ENCODE data around the gene KIAA1671. TPM values are rescaled to one million over a fixed set of nuclear protein-coding genes. Genes with fewer than 3 reads are reported as not detected.

KIAA1671 gene
- total RNA-seq, 2 experiments from 2014 or later = 5.1 to 5.5 TPM

- ATAC-seq (no peak), DNase-seq (no peak)
- Mint-ChIP-seq H3K4me1 (ENCODE audit: low read depth) (peaks cover 5% of the 10 kb centered on the region), H3K27ac (no peak overlapping the region), H3K36me3 (ENCODE audit: low read depth) (peaks cover under 1% of the 10 kb centered on the region), H3K9me3 (ENCODE audit: insufficient read depth) (no peaks in the 10 kb centered on the region), H3K4me3 (no peak overlapping the region), H3K27me3 (ENCODE audit: low read depth) (no peaks in the 10 kb centered on the region)
- CTCF ChIA-PET = no interaction called here
- POLR2A ChIA-PET = no interaction called here
Observed at GRCh38 chr22:25091458-25091857, 138.9 kb downstream of the KIAA1671 start.

- ATAC-seq = no peak
- CTCF ChIA-PET = no interaction called here
- Mint-ChIP-seq H3K4me1 (ENCODE audit: low read depth) (peaks cover 1% of the 10 kb centered on the region), H3K4me3 (no peak overlapping the region), H3K9me3 (ENCODE audit: insufficient read depth) (no peaks in the 10 kb centered on the region), H3K36me3 (ENCODE audit: low read depth) (no peaks in the 10 kb centered on the region), H3K27me3 (ENCODE audit: low read depth) (no peaks in the 10 kb centered on the region), H3K27ac (no peak overlapping the region)
- POLR2A ChIA-PET = no interaction called here
- no peak for DNase-seq
Observed at GRCh38 chr22:25092119-25092518, 139.6 kb downstream of the KIAA1671 start.

GRCh38 chr22:25094579-25094978 is 142.1 kb downstream of the KIAA1671 start:
- Mint-ChIP-seq H3K4me1 (ENCODE audit: low read depth) (no peaks in the 10 kb centered on the region), H3K27ac (no peak overlapping the region), H3K36me3 (ENCODE audit: low read depth) (no peaks in the 10 kb centered on the region), H3K9me3 (ENCODE audit: insufficient read depth) (no peaks in the 10 kb centered on the region), H3K4me3 (no peak overlapping the region), H3K27me3 (ENCODE audit: low read depth) (no peaks in the 10 kb centered on the region)
- POLR2A ChIA-PET = no interaction called here
- ATAC-seq (no peak), DNase-seq (no peak)
- CTCF ChIA-PET = no interaction called here

GRCh38 chr22:25095869-25096268 is 143.4 kb downstream of the KIAA1671 start:
- DNase-seq (no peak), ATAC-seq (no peak)
- H3K36me3 Mint-ChIP-seq (ENCODE audit: low read depth) = no peaks in the 10 kb centered on the region
- no peak overlapping the region for H3K27ac Mint-ChIP-seq
- H3K27me3 Mint-ChIP-seq (ENCODE audit: low read depth) = no peaks in the 10 kb centered on the region
- CTCF ChIA-PET = interaction anchor here (1.2 kb wide), 1 partner anchor 14 kb away, joined by 4 read pairs; no protein-coding TSS in a partner anchor
- H3K4me3 Mint-ChIP-seq = no peak overlapping the region
- no peaks in the 10 kb centered on the region for H3K4me1 Mint-ChIP-seq (ENCODE audit: low read depth)
- POLR2A ChIA-PET = no interaction called here
- no peaks in the 10 kb centered on the region for H3K9me3 Mint-ChIP-seq (ENCODE audit: insufficient read depth)

- Mint-ChIP-seq H3K4me1 (ENCODE audit: low read depth) (no peaks in the 10 kb centered on the region), H3K4me3 (no peak overlapping the region), H3K36me3 (ENCODE audit: low read depth) (no peaks in the 10 kb centered on the region), H3K27me3 (ENCODE audit: low read depth) (no peaks in the 10 kb centered on the region), H3K27ac (no peak overlapping the region), H3K9me3 (ENCODE audit: insufficient read depth) (no peaks in the 10 kb centered on the region)
- no peak for ATAC-seq
- DNase-seq = no peak
- CTCF ChIA-PET = no interaction called here
- POLR2A ChIA-PET = no interaction called here
Observed at GRCh38 chr22:25096638-25097405, 144.3 kb downstream of the KIAA1671 start.

- H3K27ac Mint-ChIP-seq = no peak overlapping the region
- no peak for DNase-seq
- no peak overlapping the region for H3K4me3 Mint-ChIP-seq
- H3K4me1 Mint-ChIP-seq (ENCODE audit: low read depth) = no peaks in the 10 kb centered on the region
- no peak for ATAC-seq
- CTCF ChIA-PET = interaction anchor here (1.4 kb wide), 1 partner anchor 13 kb away, joined by 5 read pairs; no protein-coding TSS in a partner anchor
- no peaks in the 10 kb centered on the region for H3K27me3 Mint-ChIP-seq (ENCODE audit: low read depth)
- no peaks in the 10 kb centered on the region for H3K9me3 Mint-ChIP-seq (ENCODE audit: insufficient read depth)
- H3K36me3 Mint-ChIP-seq (ENCODE audit: low read depth) = no peaks in the 10 kb centered on the region
- POLR2A ChIA-PET = no interaction called here
Observed at GRCh38 chr22:25098445-25099081, 146.0 kb downstream of the KIAA1671 start.

- H3K4me3 Mint-ChIP-seq = no peak overlapping the region
- CTCF ChIA-PET = interaction anchor here (1.4 kb wide), 1 partner anchor 12 kb away, joined by 5 read pairs; no protein-coding TSS in a partner anchor
- ATAC-seq (no peak), DNase-seq (no peak)
- POLR2A ChIA-PET = no interaction called here
- no peaks in the 10 kb centered on the region for H3K4me1 Mint-ChIP-seq (ENCODE audit: low read depth)
- no peaks in the 10 kb centered on the region for H3K27me3 Mint-ChIP-seq (ENCODE audit: low read depth)
- H3K27ac Mint-ChIP-seq = no peak overlapping the region
- H3K9me3 Mint-ChIP-seq (ENCODE audit: insufficient read depth) = no peaks in the 10 kb centered on the region
- no peaks in the 10 kb centered on the region for H3K36me3 Mint-ChIP-seq (ENCODE audit: low read depth)
Observed at GRCh38 chr22:25099202-25099601, 146.7 kb downstream of the KIAA1671 start.

GRCh38 chr22:25100402-25100801 is 147.9 kb downstream of the KIAA1671 start:
- Mint-ChIP-seq H3K27me3 (ENCODE audit: low read depth) (no peaks in the 10 kb centered on the region), H3K4me3 (no peak overlapping the region), H3K9me3 (ENCODE audit: insufficient read depth) (no peaks in the 10 kb centered on the region), H3K36me3 (ENCODE audit: low read depth) (no peaks in the 10 kb centered on the region), H3K27ac (no peak overlapping the region), H3K4me1 (ENCODE audit: low read depth) (no peaks in the 10 kb centered on the region)
- ChIA-PET POLR2A (no interaction called here), CTCF (no interaction called here)
- DNase-seq = no peak
- no peak for ATAC-seq

- H3K4me1 Mint-ChIP-seq (ENCODE audit: low read depth) = no peaks in the 10 kb centered on the region
- ChIA-PET POLR2A (interaction anchor here (0.6 kb wide), 1 partner anchor 68 kb away, joined by 3 read pairs; no protein-coding TSS in a partner anchor), CTCF (no interaction called here)
- no peak for ATAC-seq
- no peak overlapping the region for H3K4me3 Mint-ChIP-seq
- H3K9me3 Mint-ChIP-seq (ENCODE audit: insufficient read depth) = no peaks in the 10 kb centered on the region
- no peak overlapping the region for H3K27ac Mint-ChIP-seq
- no peaks in the 10 kb centered on the region for H3K27me3 Mint-ChIP-seq (ENCODE audit: low read depth)
- H3K36me3 Mint-ChIP-seq (ENCODE audit: low read depth) = no peaks in the 10 kb centered on the region
- DNase-seq = no peak
Observed at GRCh38 chr22:25100948-25101347, 148.4 kb downstream of the KIAA1671 start.

GRCh38 chr22:25101501-25101900 is 149.0 kb downstream of the KIAA1671 start:
- ChIA-PET CTCF (no interaction called here), POLR2A (interaction anchor here (0.6 kb wide), 1 partner anchor 67 kb away, joined by 3 read pairs; no protein-coding TSS in a partner anchor)
- H3K4me1 Mint-ChIP-seq (ENCODE audit: low read depth) = no peaks in the 10 kb centered on the region
- no peaks in the 10 kb centered on the region for H3K27me3 Mint-ChIP-seq (ENCODE audit: low read depth)
- no peaks in the 10 kb centered on the region for H3K9me3 Mint-ChIP-seq (ENCODE audit: insufficient read depth)
- no peaks in the 10 kb centered on the region for H3K36me3 Mint-ChIP-seq (ENCODE audit: low read depth)
- no peak for DNase-seq
- no peak overlapping the region for H3K4me3 Mint-ChIP-seq
- no peak overlapping the region for H3K27ac Mint-ChIP-seq
- no peak for ATAC-seq

GRCh38 chr22:25101986-25102385 is 149.5 kb downstream of the KIAA1671 start:
- CTCF ChIA-PET = no interaction called here
- Mint-ChIP-seq H3K9me3 (ENCODE audit: insufficient read depth) (no peaks in the 10 kb centered on the region), H3K27ac (no peak overlapping the region), H3K4me1 (ENCODE audit: low read depth) (no peaks in the 10 kb centered on the region), H3K36me3 (ENCODE audit: low read depth) (no peaks in the 10 kb centered on the region), H3K27me3 (ENCODE audit: low read depth) (no peaks in the 10 kb centered on the region), H3K4me3 (no peak overlapping the region)
- DNase-seq (no peak), ATAC-seq (no peak)
- POLR2A ChIA-PET = no interaction called here

GRCh38 chr22:25102722-25103121 is 150.2 kb downstream of the KIAA1671 start:
- H3K4me3 Mint-ChIP-seq = no peak overlapping the region
- H3K27ac Mint-ChIP-seq = no peak overlapping the region
- CTCF ChIA-PET = no interaction called here

More at GRCh38 chr22:25102722-25103121, 150.2 kb downstream of the KIAA1671 start:
- ATAC-seq = no peak
- DNase-seq = no peak
- Mint-ChIP-seq H3K36me3 (ENCODE audit: low read depth) (no peaks in the 10 kb centered on the region), H3K4me1 (ENCODE audit: low read depth) (no peaks in the 10 kb centered on the region), H3K9me3 (ENCODE audit: insufficient read depth) (no peaks in the 10 kb centered on the region), H3K27me3 (ENCODE audit: low read depth) (no peaks in the 10 kb centered on the region)
- POLR2A ChIA-PET = no interaction called here

Measured in activated CD8-positive, alpha-beta T cell treated with anti-CD3 and anti-CD28 coated beads, Interleukin-2, amount 10 ng/mL, durations not matched to agents 7 days and 5 days (primary cell).